Fibroblast of mammary gland (primary cell): ENCODE results near the gene CBY1.

Experiments used
- DNase-seq: peaks from one replicate; pipeline ENCODE4 v3.0.0-alpha.2; 2010; ENCODE audit warnings: low read depth
- H3K4me3 ChIP-seq: 2 replicates; pipeline ENCODE4 v1.5.1; 2011; ENCODE audit warnings: low read depth, mild to moderate bottlenecking, low read length, moderate library complexity; ENCODE audit not compliant: control insufficient read depth
- CTCF ChIP-seq: conservative IDR thresholded peaks from 2 replicates; pipeline ENCODE4 v1.5.1; 2011; ENCODE audit warnings: low read depth, low read length, inconsistent platforms; ENCODE audit not compliant: control insufficient read depth, insufficient read depth

CBY1 gene

GRCh38 chr22:38719196-38719595 lies 62.8 kb downstream of the CBY1 start:
- no peak overlapping the region for H3K4me3 ChIP-seq
- TF ChIP-seq CTCF = no peak
- no peak for DNase-seq

- no peak overlapping the region for H3K4me3 ChIP-seq
- DNase-seq = no peak
- no peak for TF ChIP-seq CTCF
These were observed 63.9 kb downstream of the CBY1 start for GRCh38 chr22:38720350-38720749.

GRCh38 chr22:38721551-38721950 lies 65.1 kb downstream of the CBY1 start:
- TF ChIP-seq CTCF = no peak
- DNase-seq = no peak
- no peak overlapping the region for H3K4me3 ChIP-seq
